Peyer's patch (tissue), 4 donors: ENCODE data around the gene PZP.

Experiments
- POLR2A ChIP-seq, 2 donors: fragments of 450-650 bp; IDR thresholded peaks; one replicate each; pipeline ENCODE4 v1.5.1; 2017; ENCODE audit warnings: antibody characterized with exemption in 2 of 2, mild to moderate bottlenecking in 2 of 2, moderate library complexity in 2 of 2
- TF ChIP-seq, protein P1 (sequence below), 6 experiments: fragments of 450-650 bp in 4 of 6; fragments of 200-600 bp in 2 of 6; sonication (generic) in 1 of 6; IDR thresholded peaks; one replicate each; pipeline ENCODE4 v1.5.1; 2017 to 2019; ENCODE audit warnings: antibody characterized with exemption in 6 of 6, mild to moderate bottlenecking in 3 of 6, moderate library complexity in 1 of 6

DNA sequence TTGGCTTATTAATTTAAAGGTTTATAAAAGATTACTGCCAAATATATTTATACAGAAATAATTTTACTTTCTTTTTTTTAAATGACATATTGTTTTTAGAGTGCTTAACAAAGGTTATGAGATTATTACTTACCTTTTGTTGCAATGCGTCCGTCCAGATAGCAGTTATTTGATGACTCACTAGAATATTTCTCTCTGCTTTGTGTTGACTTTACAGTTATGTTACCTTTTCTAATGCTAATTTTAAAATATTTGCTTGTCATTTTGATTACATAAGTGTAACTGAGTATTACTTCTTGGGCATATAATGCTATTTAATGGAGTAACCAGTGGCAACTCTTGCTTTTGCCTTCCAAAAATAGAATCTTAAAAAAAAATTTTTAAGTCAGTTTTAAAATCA is 6.3 kb upstream of the PZP start:
- TF ChIP-seq, protein P1, sequence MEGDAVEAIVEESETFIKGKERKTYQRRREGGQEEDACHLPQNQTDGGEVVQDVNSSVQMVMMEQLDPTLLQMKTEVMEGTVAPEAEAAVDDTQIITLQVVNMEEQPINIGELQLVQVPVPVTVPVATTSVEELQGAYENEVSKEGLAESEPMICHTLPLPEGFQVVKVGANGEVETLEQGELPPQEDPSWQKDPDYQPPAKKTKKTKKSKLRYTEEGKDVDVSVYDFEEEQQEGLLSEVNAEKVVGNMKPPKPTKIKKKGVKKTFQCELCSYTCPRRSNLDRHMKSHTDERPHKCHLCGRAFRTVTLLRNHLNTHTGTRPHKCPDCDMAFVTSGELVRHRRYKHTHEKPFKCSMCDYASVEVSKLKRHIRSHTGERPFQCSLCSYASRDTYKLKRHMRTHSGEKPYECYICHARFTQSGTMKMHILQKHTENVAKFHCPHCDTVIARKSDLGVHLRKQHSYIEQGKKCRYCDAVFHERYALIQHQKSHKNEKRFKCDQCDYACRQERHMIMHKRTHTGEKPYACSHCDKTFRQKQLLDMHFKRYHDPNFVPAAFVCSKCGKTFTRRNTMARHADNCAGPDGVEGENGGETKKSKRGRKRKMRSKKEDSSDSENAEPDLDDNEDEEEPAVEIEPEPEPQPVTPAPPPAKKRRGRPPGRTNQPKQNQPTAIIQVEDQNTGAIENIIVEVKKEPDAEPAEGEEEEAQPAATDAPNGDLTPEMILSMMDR (IDR thresholded peaks at IDR 0.05), result no peak
- no peak for TF ChIP-seq POLR2A (IDR thresholded peaks at IDR 0.05)
